ENCODE measurements around the gene PI4K2B.

Gene PI4K2B

DNA sequence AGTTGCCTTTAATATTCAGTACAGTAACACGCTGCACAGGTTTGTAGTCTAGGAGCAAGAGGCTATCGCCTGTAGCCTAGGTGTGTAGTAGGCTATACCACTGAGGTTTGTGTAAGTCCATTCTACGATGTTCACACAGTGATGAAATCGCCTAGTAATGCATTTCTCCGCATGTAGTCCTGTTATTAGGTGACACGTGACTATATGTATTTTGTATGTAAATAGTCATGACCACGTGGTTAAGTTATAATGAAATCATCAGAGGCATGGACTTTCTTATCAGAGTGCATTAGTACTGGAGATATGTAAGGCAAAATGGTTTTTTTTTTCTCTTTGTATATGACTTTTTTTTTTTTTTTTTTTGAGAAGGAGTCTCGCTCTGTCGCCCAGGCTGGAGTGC lies 68.8 kb downstream of the PI4K2B start:
- no peak for ATAC-seq
- TF ChIP-seq ZFP30 (CRISPR knock-in tag; IDR thresholded peaks at IDR 0.05) (no peak), ESRRG (CRISPR knock-in tag; IDR thresholded peaks at IDR 0.05) (no peak)
- TF ChIP-seq, protein P1, sequence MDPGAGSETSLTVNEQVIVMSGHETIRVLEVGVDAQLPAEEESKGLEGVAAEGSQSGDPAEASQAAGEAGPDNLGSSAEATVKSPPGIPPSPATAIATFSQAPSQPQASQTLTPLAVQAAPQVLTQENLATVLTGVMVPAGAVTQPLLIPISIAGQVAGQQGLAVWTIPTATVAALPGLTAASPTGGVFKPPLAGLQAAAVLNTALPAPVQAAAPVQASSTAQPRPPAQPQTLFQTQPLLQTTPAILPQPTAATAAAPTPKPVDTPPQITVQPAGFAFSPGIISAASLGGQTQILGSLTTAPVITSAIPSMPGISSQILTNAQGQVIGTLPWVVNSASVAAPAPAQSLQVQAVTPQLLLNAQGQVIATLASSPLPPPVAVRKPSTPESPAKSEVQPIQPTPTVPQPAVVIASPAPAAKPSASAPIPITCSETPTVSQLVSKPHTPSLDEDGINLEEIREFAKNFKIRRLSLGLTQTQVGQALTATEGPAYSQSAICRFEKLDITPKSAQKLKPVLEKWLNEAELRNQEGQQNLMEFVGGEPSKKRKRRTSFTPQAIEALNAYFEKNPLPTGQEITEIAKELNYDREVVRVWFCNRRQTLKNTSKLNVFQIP (CRISPR knock-in tag; IDR thresholded peaks at IDR 0.05; ENCODE audit: borderline replicate concordance, low read depth), result no peak

DNA sequence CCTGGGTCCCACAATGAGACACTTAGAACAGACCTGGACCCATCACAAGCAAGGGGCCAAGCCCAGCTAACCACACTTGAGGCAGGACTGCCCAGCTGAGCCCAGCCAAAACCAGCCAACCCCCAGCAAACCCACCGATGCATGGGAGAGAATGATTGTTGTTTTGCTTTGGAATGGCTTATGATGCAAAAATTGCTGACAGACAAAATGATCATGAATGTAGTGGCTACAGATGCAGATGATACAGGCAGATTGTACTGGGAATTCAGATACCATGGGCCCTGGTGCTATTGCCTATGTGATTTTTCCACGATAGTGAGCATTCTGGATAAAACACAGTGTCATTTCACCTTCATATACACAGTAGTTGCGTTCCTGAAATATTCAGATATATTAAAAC lies 69.7 kb downstream of the PI4K2B start:
- no peak for ATAC-seq
- TF ChIP-seq PATZ1 (CRISPR knock-in tag; IDR thresholded peaks at IDR 0.05; ENCODE audit: borderline replicate concordance) (no peak), SNAI2 (CRISPR knock-in tag; IDR thresholded peaks at IDR 0.05) (no peak), TOX (CRISPR knock-in tag; IDR thresholded peaks at IDR 0.05; ENCODE audit: borderline replicate concordance) (no peak), CSRNP3 (CRISPR knock-in tag; IDR thresholded peaks at IDR 0.05) (no peak), ZNF70 (CRISPR knock-in tag; IDR thresholded peaks at IDR 0.05) (no peak), ESRRG (CRISPR knock-in tag; IDR thresholded peaks at IDR 0.05) (no peak), RARB (CRISPR knock-in tag; IDR thresholded peaks at IDR 0.05) (no peak), ZC3H10 (CRISPR knock-in tag; IDR thresholded peaks at IDR 0.05) (no peak), ISL1 (CRISPR knock-in tag; IDR thresholded peaks at IDR 0.05) (no peak), ARNTL (CRISPR knock-in tag; IDR thresholded peaks at IDR 0.05; ENCODE audit: borderline replicate concordance, low read depth) (no peak), OSR1 (CRISPR knock-in tag; IDR thresholded peaks at IDR 0.05) (no peak), GLIS3 (CRISPR knock-in tag; IDR thresholded peaks at IDR 0.05) (no peak), ZNF8 (CRISPR knock-in tag; IDR thresholded peaks at IDR 0.05) (no peak)
- TF ChIP-seq, protein P1 (CRISPR knock-in tag; IDR thresholded peaks at IDR 0.05; ENCODE audit: borderline replicate concordance, low read depth), result no peak

DNA sequence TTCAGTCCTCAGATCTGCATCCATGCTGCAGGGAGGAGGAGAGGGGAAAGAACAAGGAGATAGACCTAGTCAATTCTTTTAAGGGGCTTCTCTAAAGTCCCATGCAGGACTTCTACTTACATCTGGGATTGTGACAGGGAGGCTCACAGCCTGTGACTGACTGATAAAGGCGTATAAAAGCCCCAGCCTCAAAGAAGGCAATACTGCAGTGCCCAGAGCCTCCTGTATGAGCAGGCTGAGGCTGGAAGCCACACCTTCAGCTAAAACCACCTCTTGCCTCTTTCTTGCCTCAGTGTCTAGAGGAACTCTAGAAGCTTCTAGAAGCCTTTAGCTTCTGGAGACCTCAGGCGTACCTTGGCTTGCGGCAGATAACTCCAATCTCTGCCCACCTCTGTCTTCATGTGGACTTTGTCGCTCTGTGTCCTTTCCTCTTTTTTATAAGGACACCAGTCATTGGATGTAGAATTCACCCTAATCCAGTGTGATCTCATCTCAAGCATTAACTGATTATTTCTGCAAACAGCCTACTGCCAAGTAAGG lies 72.8 kb downstream of the PI4K2B start:
- ATAC-seq, result no peak

More for the DNA sequence above, 72.8 kb downstream of the PI4K2B start:
- TF ChIP-seq OSR1 (CRISPR knock-in tag; IDR thresholded peaks at IDR 0.05) (no peak), ZC3H10 (CRISPR knock-in tag; IDR thresholded peaks at IDR 0.05) (no peak), TOX (CRISPR knock-in tag; IDR thresholded peaks at IDR 0.05; ENCODE audit: borderline replicate concordance) (no peak), BACH2 (CRISPR knock-in tag; IDR thresholded peaks at IDR 0.05; ENCODE audit: borderline replicate concordance) (no peak), ZNF8 (CRISPR knock-in tag; IDR thresholded peaks at IDR 0.05) (no peak), TCF4 (CRISPR knock-in tag; IDR thresholded peaks at IDR 0.05; ENCODE audit: borderline replicate concordance) (no peak), ZNF565 (CRISPR knock-in tag; conservative IDR thresholded peaks at IDR 0.05; ENCODE audit: low read depth) (no peak), ARNTL (CRISPR knock-in tag; IDR thresholded peaks at IDR 0.05; ENCODE audit: borderline replicate concordance, low read depth) (no peak), CSDC2 (CRISPR knock-in tag; IDR thresholded peaks at IDR 0.05) (no peak), PPARA (CRISPR knock-in tag; IDR thresholded peaks at IDR 0.05; ENCODE audit: borderline replicate concordance) (no peak), PATZ1 (CRISPR knock-in tag; IDR thresholded peaks at IDR 0.05; ENCODE audit: borderline replicate concordance) (no peak)
- TF ChIP-seq, protein P2, sequence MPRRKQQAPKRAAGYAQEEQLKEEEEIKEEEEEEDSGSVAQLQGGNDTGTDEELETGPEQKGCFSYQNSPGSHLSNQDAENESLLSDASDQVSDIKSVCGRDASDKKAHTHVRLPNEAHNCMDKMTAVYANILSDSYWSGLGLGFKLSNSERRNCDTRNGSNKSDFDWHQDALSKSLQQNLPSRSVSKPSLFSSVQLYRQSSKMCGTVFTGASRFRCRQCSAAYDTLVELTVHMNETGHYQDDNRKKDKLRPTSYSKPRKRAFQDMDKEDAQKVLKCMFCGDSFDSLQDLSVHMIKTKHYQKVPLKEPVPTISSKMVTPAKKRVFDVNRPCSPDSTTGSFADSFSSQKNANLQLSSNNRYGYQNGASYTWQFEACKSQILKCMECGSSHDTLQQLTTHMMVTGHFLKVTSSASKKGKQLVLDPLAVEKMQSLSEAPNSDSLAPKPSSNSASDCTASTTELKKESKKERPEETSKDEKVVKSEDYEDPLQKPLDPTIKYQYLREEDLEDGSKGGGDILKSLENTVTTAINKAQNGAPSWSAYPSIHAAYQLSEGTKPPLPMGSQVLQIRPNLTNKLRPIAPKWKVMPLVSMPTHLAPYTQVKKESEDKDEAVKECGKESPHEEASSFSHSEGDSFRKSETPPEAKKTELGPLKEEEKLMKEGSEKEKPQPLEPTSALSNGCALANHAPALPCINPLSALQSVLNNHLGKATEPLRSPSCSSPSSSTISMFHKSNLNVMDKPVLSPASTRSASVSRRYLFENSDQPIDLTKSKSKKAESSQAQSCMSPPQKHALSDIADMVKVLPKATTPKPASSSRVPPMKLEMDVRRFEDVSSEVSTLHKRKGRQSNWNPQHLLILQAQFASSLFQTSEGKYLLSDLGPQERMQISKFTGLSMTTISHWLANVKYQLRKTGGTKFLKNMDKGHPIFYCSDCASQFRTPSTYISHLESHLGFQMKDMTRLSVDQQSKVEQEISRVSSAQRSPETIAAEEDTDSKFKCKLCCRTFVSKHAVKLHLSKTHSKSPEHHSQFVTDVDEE (CRISPR knock-in tag; IDR thresholded peaks at IDR 0.05), result no peak
